ENCODE data around the gene OPN3.

GRCh38 chr1:241607497-241607896 lies 32.7 kb downstream of the OPN3 start:
- TF ChIP-seq CTCF (IDR thresholded peaks at IDR 0.05) (no peak), POLR2A (IDR thresholded peaks at IDR 0.05) (no peak), EP300 (IDR thresholded peaks at IDR 0.05) (no peak)

All from upper lobe of left lung (tissue), 4 donors.